Measurements from ENCODE around the gene C10orf62.

GRCh38 chr10:97584060-97584797 is 5.3 kb upstream of the C10orf62 start, which contains the start of gene HOGA1:
- TF ChIP-seq CTCF (IDR thresholded peaks at IDR 0.05), result no peak
- TF ChIP-seq REST (IDR thresholded peaks at IDR 0.05; ENCODE audit: insufficient read depth in 1 of 2, low read depth in 2 of 2, low read length in 1 of 2), result no peak
- no peak for TF ChIP-seq POLR2AphosphoS5 (IDR thresholded peaks at IDR 0.05; ENCODE audit: low read depth, low read length)
